Kidney (tissue), 14 donors: Measurements from ENCODE around the gene TOGARAM1. TPM values are rescaled to one million over a fixed set of nuclear protein-coding genes. Genes with fewer than 3 reads are reported as not detected.

Experiments
- DNase-seq, 5 donors: peaks; one replicate each; pipeline ENCODE4 v3.0.0-alpha.2; 2013 to 2020
- FAIRE-seq: peaks from 2 replicates; lab custom pipeline; 2012; peaks lifted over from hg19 to GRCh38; lab: Jason Lieb, UNC
- H3K27ac ChIP-seq, 2 donors: one replicate each; pipeline ENCODE4 v1.7.0; 2013; ENCODE audit warnings: low read depth in 2 of 2, low read length in 2 of 2, inconsistent platforms in 1 of 2
- H3K27me3 ChIP-seq: one replicate; pipeline ENCODE4 v1.7.1; 2013; ENCODE audit warnings: low read length, inconsistent platforms; ENCODE audit not compliant: control insufficient read depth, insufficient read depth
- H3K36me3 ChIP-seq, 3 donors: one replicate each; pipeline versions ENCODE4 v1.7.0 to v1.7.1; 2013; ENCODE audit warnings: low read length in 3 of 3, control low read depth in 1 of 3, inconsistent platforms in 1 of 3; ENCODE audit not compliant: insufficient read depth in 3 of 3, control insufficient read depth in 2 of 3
- H3K4me1 ChIP-seq, 3 donors: one replicate each; pipeline versions ENCODE4 v1.7.0 to v1.7.1; 2013; ENCODE audit warnings: low read length in 3 of 3, inconsistent platforms in 1 of 3, low read depth in 1 of 3; ENCODE audit not compliant: control insufficient read depth in 2 of 3, insufficient read depth in 2 of 3
- H3K4me3 ChIP-seq, 3 donors: one replicate each; pipeline versions ENCODE4 v1.7.0 to v1.8.1; 2013; ENCODE audit warnings: low read length in 3 of 3, control low read depth in 1 of 3, inconsistent platforms in 1 of 3
- H3K9ac ChIP-seq, 3 donors: one replicate each; pipeline versions ENCODE4 v1.7.0 to v1.7.1; 2013; ENCODE audit warnings: low read length in 3 of 3, control low read depth in 1 of 3, inconsistent platforms in 1 of 3
- H3K9me3 ChIP-seq, 3 donors: one replicate each; pipeline versions ENCODE4 v1.7.0 to v1.7.1; 2013; ENCODE audit warnings: low read length in 3 of 3, control low read depth in 1 of 3, inconsistent platforms in 1 of 3; ENCODE audit not compliant: control insufficient read depth in 2 of 3, insufficient read depth in 1 of 3
- intact Hi-C: fragments of 100-400 bp; cut with DNase I; formaldehyde crosslinking; loops from one replicate; pipeline ENCODE4 v1.11.1; 2022
- polyA plus RNA-seq: library from polyadenylated mRNA; stranded (reverse); fragments of 350-450 nt; fragmentation: Illumina TruSeq; extraction: RNeasy Lipid Tissue Mini Kit (QIAGEN cat#74804); gene quantifications from one replicate; pipeline ENCODE4 v1.2.3, GENCODE V29; 2014; ENCODE audit warnings: low read depth, low replicate concordance; ENCODE audit not compliant: insufficient read depth
- total RNA-seq: library from RNA; stranded (reverse); fragmentation: NEBNext Ultra II Directional; extraction: Animal tissue kit (Norgen Biotek cat#: 25700); gene quantifications from one replicate; pipeline ENCODE4 v1.2.1, GENCODE V29; 2021
- TF ChIP-seq, protein P1 (sequence below): IDR thresholded peaks from 3 replicates; pipeline ENCODE4 v1.5.1; 2012; ENCODE audit warnings: mild to moderate bottlenecking, moderate library complexity, borderline replicate concordance; ENCODE audit not compliant: insufficient read depth; ENCODE audit errors: extremely low read depth
- donor health status: control.
- donor health status: control.
- donor health status: control.
- donor health status: control.
- donor health status: control.
- donor health status: DM: yes; HTN: yes; CAD: no.
- donor health status: Normal renal cell carcinoma (clear cell type).

TOGARAM1 gene
- total and polyA plus RNA-seq, 2 donors from 2014 or later: 9.5 to 25.6 TPM

DNA sequence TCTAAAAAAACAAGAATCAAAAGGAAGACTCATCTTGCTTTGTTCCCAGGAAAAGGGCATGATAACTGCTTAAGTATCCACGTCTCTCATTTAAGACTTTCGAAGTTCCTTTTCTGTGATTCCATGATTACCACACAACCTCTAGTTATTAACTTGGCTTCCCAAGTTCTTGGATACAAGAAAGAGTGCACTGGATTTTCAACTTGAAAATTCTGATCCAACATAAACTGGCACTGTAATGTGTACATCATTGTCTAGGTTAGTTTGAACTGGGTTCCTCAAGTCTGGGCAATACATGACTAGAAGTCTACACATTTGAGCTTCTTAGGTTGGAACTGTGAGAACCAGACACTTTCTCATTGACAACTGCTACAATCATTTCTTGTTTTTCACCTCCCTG lies 1.8 kb upstream of the TOGARAM1 start:
- FAIRE-seq (no peak), DNase-seq (peak in 2 of 5 donors; percentile 9 to 32)
- H3K36me3 ChIP-seq: no peaks in the 10 kb centered on the region
- no peak overlapping the region for H3K27ac ChIP-seq
- H3K4me3 ChIP-seq: peak overlapping the region; percentile 27 to 98 (median 47)
- intact Hi-C loops: no loop called here
- H3K9me3 ChIP-seq: no peaks in the 10 kb centered on the region
- H3K9ac ChIP-seq: no peak overlapping the region
- H3K27me3 ChIP-seq: no peaks in the 10 kb centered on the region
- H3K4me1 ChIP-seq: peaks cover 3 to 14% (median 11%) of the 10 kb centered on the region in 3 donors
- TF ChIP-seq, protein P1, sequence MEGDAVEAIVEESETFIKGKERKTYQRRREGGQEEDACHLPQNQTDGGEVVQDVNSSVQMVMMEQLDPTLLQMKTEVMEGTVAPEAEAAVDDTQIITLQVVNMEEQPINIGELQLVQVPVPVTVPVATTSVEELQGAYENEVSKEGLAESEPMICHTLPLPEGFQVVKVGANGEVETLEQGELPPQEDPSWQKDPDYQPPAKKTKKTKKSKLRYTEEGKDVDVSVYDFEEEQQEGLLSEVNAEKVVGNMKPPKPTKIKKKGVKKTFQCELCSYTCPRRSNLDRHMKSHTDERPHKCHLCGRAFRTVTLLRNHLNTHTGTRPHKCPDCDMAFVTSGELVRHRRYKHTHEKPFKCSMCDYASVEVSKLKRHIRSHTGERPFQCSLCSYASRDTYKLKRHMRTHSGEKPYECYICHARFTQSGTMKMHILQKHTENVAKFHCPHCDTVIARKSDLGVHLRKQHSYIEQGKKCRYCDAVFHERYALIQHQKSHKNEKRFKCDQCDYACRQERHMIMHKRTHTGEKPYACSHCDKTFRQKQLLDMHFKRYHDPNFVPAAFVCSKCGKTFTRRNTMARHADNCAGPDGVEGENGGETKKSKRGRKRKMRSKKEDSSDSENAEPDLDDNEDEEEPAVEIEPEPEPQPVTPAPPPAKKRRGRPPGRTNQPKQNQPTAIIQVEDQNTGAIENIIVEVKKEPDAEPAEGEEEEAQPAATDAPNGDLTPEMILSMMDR: no peak

DNA sequence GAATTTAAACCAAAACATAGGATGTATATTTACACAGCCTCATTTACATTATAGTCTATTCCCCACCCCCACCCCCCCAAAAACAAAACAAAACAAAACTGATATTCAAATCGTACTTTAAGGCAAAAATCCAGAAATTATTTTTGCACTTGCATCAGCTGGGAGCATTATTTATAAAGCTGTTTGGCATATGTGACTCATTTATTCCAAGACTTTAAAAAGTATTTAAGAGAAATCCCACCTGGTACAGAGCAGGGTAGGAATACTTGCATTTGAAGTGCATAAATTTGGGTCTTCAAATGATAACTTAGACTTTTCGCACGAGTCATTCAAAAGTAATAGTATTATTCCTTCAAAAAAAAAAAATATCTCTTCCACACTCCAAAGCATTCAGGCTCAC lies 1.3 kb upstream of the TOGARAM1 start:
- peak overlapping the region; percentile 84 to 100 (median 98) for H3K4me3 ChIP-seq
- no peaks in the 10 kb centered on the region for H3K36me3 ChIP-seq
- no peaks in the 10 kb centered on the region for H3K9me3 ChIP-seq
- no peaks in the 10 kb centered on the region for H3K27me3 ChIP-seq
- DNase-seq: no peak
- intact Hi-C loops: no loop called here
- TF ChIP-seq, protein P1: no peak
- peaks cover 3 to 14% (median 11%) of the 10 kb centered on the region in 3 donors for H3K4me1 ChIP-seq
- H3K27ac ChIP-seq: peak overlapping the region in 1 of 2 donors; percentile 80
- H3K9ac ChIP-seq: peak overlapping the region in 2 of 3 donors; percentile 75 to 100
- FAIRE-seq: no peak

DNA sequence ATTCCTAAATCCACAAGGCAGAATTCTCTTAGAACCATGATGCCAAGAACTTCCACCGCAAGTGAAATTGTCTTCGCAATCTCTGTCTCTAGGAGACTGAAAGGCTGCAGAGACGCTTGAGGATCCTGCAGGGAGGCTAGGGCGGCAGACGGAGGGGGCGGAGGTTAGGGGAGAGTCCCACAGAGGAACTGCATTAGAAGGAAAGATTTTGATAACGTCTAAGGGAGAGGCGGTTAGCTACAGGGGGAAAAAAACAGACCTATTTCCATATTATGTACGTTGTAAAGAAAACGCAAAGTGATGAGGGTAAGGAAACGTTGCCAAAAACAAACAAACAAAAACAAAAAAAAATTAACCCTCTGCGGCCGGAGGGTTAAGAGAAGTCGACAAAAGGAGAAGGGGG lies 838 bp upstream of the TOGARAM1 start:
- H3K27me3 ChIP-seq: no peaks in the 10 kb centered on the region
- peak overlapping the region; percentile 84 to 100 (median 98) for H3K4me3 ChIP-seq
- H3K36me3 ChIP-seq: no peaks in the 10 kb centered on the region
- FAIRE-seq: no peak
- TF ChIP-seq, protein P1: no peak
- H3K9ac ChIP-seq: peak overlapping the region; percentile 13 to 100 (median 75)
- H3K4me1 ChIP-seq: peaks cover 3 to 14% (median 11%) of the 10 kb centered on the region in 3 donors
- peak; percentile 49 to 87 (median 85) for DNase-seq
- intact Hi-C loops: no loop called here
- H3K27ac ChIP-seq: peak overlapping the region; percentile 55 to 80
- no peaks in the 10 kb centered on the region for H3K9me3 ChIP-seq
